ENCODE data around the gene SUPT20HL2.
"Not testable (repeated sequence)": the region's sequence is repeated elsewhere in the genome, so short reads cannot be mapped to it uniquely, and the experiment has no call there.

The SUPT20HL2 gene

GRCh38 chrX:24332878-24333277, 19.0 kb upstream of the SUPT20HL2 start:
- H3K4me3 ChIP-seq (replicated peaks in 1 of 2; ENCODE audit: low read depth in 2 of 2, low read length in 2 of 2) = no peak overlapping the region
- peak in 1 of 2 donors; percentile 28 for DNase-seq (ENCODE audit: low read depth in 2 of 2)
- TF ChIP-seq, protein P1, sequence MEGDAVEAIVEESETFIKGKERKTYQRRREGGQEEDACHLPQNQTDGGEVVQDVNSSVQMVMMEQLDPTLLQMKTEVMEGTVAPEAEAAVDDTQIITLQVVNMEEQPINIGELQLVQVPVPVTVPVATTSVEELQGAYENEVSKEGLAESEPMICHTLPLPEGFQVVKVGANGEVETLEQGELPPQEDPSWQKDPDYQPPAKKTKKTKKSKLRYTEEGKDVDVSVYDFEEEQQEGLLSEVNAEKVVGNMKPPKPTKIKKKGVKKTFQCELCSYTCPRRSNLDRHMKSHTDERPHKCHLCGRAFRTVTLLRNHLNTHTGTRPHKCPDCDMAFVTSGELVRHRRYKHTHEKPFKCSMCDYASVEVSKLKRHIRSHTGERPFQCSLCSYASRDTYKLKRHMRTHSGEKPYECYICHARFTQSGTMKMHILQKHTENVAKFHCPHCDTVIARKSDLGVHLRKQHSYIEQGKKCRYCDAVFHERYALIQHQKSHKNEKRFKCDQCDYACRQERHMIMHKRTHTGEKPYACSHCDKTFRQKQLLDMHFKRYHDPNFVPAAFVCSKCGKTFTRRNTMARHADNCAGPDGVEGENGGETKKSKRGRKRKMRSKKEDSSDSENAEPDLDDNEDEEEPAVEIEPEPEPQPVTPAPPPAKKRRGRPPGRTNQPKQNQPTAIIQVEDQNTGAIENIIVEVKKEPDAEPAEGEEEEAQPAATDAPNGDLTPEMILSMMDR (IDR thresholded peaks at IDR 0.05; ENCODE audit: low read depth, low read length) = no peak

DNA sequence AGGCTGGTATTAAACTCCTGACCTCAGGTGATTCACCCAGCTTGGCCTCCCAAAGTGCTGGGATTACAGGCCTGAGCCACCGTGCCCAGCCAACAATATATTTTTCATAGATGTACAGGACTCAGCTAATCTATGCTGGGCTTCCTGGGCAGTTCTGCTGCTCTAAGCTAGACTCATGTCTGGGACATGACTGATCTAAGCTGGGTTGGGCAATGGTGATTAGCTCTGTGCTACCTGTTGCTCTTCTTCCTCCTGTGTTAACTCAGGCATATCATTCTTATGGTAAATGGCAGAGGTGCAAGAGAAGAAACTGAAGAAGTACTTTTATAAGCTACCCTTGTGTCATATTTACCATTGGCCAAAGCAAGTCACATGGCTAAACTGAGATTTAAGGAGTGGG, 11.4 kb upstream of the SUPT20HL2 start:
- no peak overlapping the region for H3K4me3 ChIP-seq (replicated peaks in 1 of 2; ENCODE audit: low read depth in 2 of 2, low read length in 2 of 2)
- TF ChIP-seq, protein P1 (IDR thresholded peaks at IDR 0.05; ENCODE audit: low read depth, low read length) = no peak
- DNase-seq (ENCODE audit: low read depth in 2 of 2) = no peak

- TF ChIP-seq, protein P1 (IDR thresholded peaks at IDR 0.05; ENCODE audit: low read depth, low read length) = no peak
- no peak overlapping the region for H3K4me3 ChIP-seq (replicated peaks in 1 of 2; ENCODE audit: low read depth in 2 of 2, low read length in 2 of 2)
- no peak for DNase-seq (ENCODE audit: low read depth in 2 of 2)
Observed at GRCh38 chrX:24321741-24322395, 8.0 kb upstream of the SUPT20HL2 start.

DNA sequence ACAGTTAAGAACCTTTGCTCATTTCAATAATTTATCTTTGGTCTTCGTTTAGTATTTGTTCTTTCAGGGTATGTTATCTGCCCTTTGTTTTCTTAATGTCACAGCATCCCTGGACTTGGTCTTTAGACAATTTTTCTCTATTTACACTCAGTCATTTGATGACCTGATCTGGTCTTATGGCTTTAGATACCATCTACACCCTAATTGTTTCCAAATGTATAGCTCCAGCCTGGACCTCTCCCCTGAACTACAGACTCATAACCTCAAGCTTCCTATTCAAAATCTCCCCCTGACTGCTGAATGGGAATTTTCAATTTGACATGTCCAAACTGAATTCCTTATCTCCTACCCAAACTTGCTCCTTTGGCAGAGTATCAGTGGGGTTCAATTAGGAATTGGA, 3.7 kb upstream of the SUPT20HL2 start:
- H3K4me3 ChIP-seq (replicated peaks in 1 of 2; ENCODE audit: low read depth in 2 of 2, low read length in 2 of 2) = no peak overlapping the region
- no peak for DNase-seq (ENCODE audit: low read depth in 2 of 2)
- TF ChIP-seq, protein P1 (IDR thresholded peaks at IDR 0.05; ENCODE audit: low read depth, low read length) = no peak

GRCh38 chrX:24316111-24316510, 2.2 kb upstream of the SUPT20HL2 start:
- no peak overlapping the region for H3K4me3 ChIP-seq (replicated peaks in 1 of 2; ENCODE audit: low read depth in 2 of 2, low read length in 2 of 2)
- TF ChIP-seq, protein P1 (IDR thresholded peaks at IDR 0.05; ENCODE audit: low read depth, low read length) = no peak
- DNase-seq (ENCODE audit: low read depth in 2 of 2) = no peak

DNA sequence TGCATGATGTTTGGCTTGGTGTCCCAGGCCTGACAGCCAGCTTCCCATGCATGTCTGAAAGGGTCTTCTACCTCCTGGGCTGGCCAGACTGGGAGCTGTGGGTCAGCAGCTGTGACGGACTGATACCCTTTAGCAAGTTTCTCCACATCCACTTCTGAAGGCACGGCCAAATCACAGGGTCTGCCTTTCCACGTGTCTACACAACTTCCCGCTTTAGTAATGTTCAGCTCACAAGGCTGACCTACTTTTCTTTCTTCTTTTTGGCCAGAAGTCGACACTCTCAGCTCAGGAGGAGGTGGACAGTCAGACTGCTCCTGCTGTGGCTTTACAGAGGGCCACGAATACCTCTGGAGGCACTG, 1.6 kb downstream of the SUPT20HL2 start:
- DNase-seq (ENCODE audit: low read depth in 2 of 2); H3K4me3 ChIP-seq (replicated peaks in 1 of 2; ENCODE audit: low read depth in 2 of 2, low read length in 2 of 2): not testable (repeated sequence)

GRCh38 chrX:24311507-24312248, 2.2 kb downstream of the SUPT20HL2 start:
- DNase-seq (ENCODE audit: low read depth in 2 of 2); H3K4me3 ChIP-seq (replicated peaks in 1 of 2; ENCODE audit: low read depth in 2 of 2, low read length in 2 of 2): not testable (repeated sequence)

- not testable (repeated sequence) for H3K4me3 ChIP-seq (replicated peaks in 1 of 2; ENCODE audit: low read depth in 2 of 2, low read length in 2 of 2); DNase-seq (ENCODE audit: low read depth in 2 of 2)
Observed at GRCh38 chrX:24310916-24311315, 3.0 kb downstream of the SUPT20HL2 start.

- not testable (repeated sequence) for DNase-seq (ENCODE audit: low read depth in 2 of 2); H3K4me3 ChIP-seq (replicated peaks in 1 of 2; ENCODE audit: low read depth in 2 of 2, low read length in 2 of 2)
Observed at GRCh38 chrX:24309580-24310374, 4.1 kb downstream of the SUPT20HL2 start.

GRCh38 chrX:24308803-24309202, 5.1 kb downstream of the SUPT20HL2 start:
- DNase-seq (ENCODE audit: low read depth in 2 of 2); H3K4me3 ChIP-seq (replicated peaks in 1 of 2; ENCODE audit: low read depth in 2 of 2, low read length in 2 of 2): not testable (repeated sequence)

All from cardiac fibroblast (primary cell).